ACC112 (cell line): ENCODE results near the gene TSLP.
A peak's percentile ranks its signal among the peaks of the same experiment; 100 is the strongest.

Source experiments
- H2AFZ ChIP-seq: fragments of 200-600 bp; sonication (generic); one replicate; pipeline ENCODE4 v1.6.0; 2017; ENCODE audit warnings: antibody characterized with exemption, low read length; ENCODE audit not compliant: unreplicated experiment
- H3K27ac ChIP-seq: fragments of 200-600 bp; sonication (generic); 2 replicates; pipeline ENCODE4 v1.5.1; 2014; ENCODE audit warnings: low read depth, mild to moderate bottlenecking, antibody characterized with exemption, low read length, moderate library complexity
- H3K27me3 ChIP-seq: fragments of 200-600 bp; sonication (generic); 2 replicates; pipeline ENCODE4 v1.6.1; 2014; ENCODE audit warnings: mild to moderate bottlenecking, antibody characterized with exemption, low read length, moderate library complexity, mixed read lengths; ENCODE audit not compliant: insufficient read depth
- H3K36me3 ChIP-seq: fragments of 200-600 bp; sonication (generic); 2 replicates; pipeline ENCODE4 v1.6.1; 2016; ENCODE audit warnings: mild to moderate bottlenecking, antibody characterized with exemption, low read length, moderate library complexity, mixed read lengths; ENCODE audit not compliant: insufficient read depth
- H3K4me1 ChIP-seq: fragments of 200-600 bp; sonication (generic); one replicate; pipeline ENCODE4 v1.6.1; 2016; ENCODE audit warnings: low read length, mixed read lengths; ENCODE audit not compliant: insufficient read depth, unreplicated experiment, control insufficient read depth
- H3K4me3 ChIP-seq: fragments of 200-600 bp; sonication (generic); 2 replicates; pipeline ENCODE4 v1.5.1; 2014; ENCODE audit warnings: mild to moderate bottlenecking, low read depth, low read length
- H3K79me2 ChIP-seq: fragments of 200-600 bp; sonication (generic); one replicate; pipeline ENCODE4 v1.6.0; 2016; ENCODE audit warnings: low read length; ENCODE audit not compliant: control insufficient read depth, unreplicated experiment, insufficient read depth

TSLP gene

DNA sequence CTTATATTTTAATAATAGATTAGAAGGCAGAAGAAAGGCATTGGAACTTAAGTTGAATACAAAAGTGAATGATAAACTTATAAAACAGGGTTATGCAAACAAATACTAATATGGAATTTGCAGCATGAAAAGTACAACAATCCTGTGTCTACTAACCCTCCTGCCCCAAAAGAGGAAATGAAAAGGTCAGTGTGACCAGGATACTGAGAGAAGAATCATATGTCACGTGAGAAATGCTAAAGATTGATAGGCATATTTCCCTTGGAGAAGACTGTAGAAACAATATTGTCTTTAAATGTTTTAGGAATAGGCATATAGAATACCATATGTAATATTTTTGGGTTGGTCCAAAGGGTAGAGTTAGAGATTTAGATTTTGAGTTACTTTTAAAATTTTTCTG, 24.5 kb downstream of the TSLP start:
- peaks cover 19% of the 10 kb centered on the region for H3K36me3 ChIP-seq

DNA sequence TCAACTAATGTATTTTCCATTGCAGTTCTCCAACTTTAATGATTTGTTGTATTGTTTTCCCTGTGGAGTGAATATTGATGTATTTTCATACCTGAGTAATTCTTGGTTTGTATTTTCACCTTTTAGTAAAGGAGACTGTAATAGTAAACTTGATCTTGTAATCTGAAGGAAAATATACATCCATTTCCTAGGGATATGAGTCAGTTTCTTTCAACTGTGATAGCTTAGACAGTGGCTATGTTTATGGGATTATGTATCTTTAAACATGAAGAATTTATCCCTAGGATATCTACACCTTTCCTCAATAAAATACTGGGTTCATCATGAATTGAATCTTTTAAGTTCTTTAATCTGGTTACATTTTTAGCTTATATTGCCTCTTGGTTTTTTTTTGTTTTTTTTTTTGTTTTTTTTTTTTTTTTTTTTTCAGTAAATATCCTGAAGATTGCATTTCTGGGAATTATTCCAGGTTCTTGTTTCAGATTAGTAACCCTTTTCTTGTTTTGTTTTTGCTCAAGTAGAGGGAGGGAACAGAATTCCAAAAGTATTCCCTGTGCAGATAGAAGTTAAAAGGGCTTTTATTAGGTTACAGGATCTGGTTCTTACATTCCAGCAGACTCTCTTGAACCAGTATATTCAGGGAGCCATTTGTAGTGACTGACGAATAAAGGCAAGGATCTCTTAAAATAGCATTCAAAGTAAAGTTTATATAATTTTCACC, 27.7 kb downstream of the TSLP start:
- Histone ChIP-seq H3K4me1 (peaks cover 30% of the 10 kb centered on the region), H3K79me2 (peaks cover 37% of the 10 kb centered on the region), H2AFZ (no peak overlapping the region), H3K36me3 (peaks cover 41% of the 10 kb centered on the region), H3K27me3 (no peaks in the 10 kb centered on the region), H3K27ac (peak overlapping the region; percentile 30), H3K4me3 (no peak overlapping the region)

More for the DNA sequence above, 24.5 kb downstream of the TSLP start:
- no peak overlapping the region for H3K4me3 ChIP-seq
- no peak overlapping the region for H3K27ac ChIP-seq
- H3K27me3 ChIP-seq = no peaks in the 10 kb centered on the region
- peaks cover 56% of the 10 kb centered on the region for H3K79me2 ChIP-seq
- peaks cover 37% of the 10 kb centered on the region for H3K4me1 ChIP-seq
- H2AFZ ChIP-seq = no peak overlapping the region

DNA sequence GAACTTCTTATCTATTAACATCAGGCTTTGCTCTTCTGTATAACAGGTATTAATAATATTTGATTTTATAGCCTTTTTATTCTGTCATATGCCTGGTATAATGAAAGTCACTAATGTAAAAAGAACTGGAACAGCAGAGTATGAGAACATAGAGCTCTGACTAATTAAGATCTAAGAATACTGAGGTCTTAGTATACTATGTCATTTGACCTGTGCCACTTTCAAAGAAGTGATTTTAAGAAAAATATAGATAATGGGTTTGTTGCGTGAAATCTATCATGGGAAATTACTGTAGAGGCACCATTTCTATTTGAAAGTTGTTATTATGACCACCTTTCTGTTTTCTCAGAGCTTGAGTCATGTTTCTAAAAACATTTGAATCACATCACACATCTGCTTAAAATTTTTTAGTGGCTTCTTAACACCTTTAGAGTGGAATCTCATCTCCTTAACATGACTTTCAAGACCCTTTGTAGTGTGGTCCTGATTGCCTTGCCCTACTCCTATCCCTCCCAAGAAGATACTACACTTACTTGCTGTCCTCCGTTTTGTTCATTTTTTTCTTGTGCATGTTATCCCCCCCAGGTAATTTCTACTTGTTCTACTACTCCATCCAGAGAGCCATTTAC, 34.9 kb downstream of the TSLP start:
- no peak overlapping the region for H2AFZ ChIP-seq
- no peaks in the 10 kb centered on the region for H3K4me1 ChIP-seq
- H3K27me3 ChIP-seq = no peaks in the 10 kb centered on the region
- no peak overlapping the region for H3K4me3 ChIP-seq
- H3K79me2 ChIP-seq = no peaks in the 10 kb centered on the region
- peaks cover 84% of the 10 kb centered on the region for H3K36me3 ChIP-seq
- H3K27ac ChIP-seq = no peak overlapping the region

DNA sequence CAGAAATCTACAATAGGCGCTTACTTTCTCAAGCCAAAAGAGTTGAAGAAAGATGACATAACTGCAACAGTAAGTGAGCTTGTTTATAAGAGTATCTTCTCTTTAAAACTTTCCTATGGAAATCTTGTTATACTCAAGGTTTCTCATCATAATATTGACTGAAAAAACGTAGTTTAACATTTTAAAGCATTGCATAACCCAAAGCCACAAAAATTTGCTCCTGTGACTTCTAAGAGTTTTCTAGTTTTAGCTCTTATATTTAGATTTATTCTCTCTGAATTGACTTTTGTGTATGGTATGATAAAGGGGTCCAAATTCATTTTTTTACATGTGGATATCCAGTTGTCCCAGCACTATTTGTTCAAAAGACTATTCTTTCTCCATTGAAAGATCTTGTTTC, 35.9 kb downstream of the TSLP start:
- H3K27ac ChIP-seq = no peak overlapping the region
- no peaks in the 10 kb centered on the region for H3K79me2 ChIP-seq
- H3K4me3 ChIP-seq = no peak overlapping the region
- no peaks in the 10 kb centered on the region for H3K27me3 ChIP-seq
- H2AFZ ChIP-seq = no peak overlapping the region
- H3K36me3 ChIP-seq = peaks cover 84% of the 10 kb centered on the region
- no peaks in the 10 kb centered on the region for H3K4me1 ChIP-seq

DNA sequence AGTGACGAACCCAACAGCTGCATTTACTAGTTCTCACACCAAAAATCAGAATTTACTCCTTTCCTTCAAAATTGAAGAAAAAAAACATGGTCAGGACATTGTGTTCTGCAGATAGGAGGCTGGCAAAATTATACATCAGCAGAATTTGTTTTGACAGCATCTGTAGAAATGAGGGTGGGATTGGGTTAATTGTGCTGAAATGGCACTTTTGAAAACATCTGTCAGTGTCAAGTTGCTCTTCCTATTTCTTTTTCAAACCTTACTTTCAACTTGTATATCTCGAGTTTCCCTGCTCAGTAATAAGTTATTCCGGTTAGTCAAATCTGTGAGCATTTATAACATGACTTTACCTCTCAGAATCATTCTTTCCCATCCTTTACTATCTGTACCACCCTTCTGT, 40.4 kb downstream of the TSLP start:
- Histone ChIP-seq H3K79me2 (peaks cover 2% of the 10 kb centered on the region), H3K27ac (no peak overlapping the region), H3K27me3 (no peaks in the 10 kb centered on the region), H3K4me1 (no peaks in the 10 kb centered on the region), H3K36me3 (peaks cover 55% of the 10 kb centered on the region), H2AFZ (no peak overlapping the region), H3K4me3 (no peak overlapping the region)

DNA sequence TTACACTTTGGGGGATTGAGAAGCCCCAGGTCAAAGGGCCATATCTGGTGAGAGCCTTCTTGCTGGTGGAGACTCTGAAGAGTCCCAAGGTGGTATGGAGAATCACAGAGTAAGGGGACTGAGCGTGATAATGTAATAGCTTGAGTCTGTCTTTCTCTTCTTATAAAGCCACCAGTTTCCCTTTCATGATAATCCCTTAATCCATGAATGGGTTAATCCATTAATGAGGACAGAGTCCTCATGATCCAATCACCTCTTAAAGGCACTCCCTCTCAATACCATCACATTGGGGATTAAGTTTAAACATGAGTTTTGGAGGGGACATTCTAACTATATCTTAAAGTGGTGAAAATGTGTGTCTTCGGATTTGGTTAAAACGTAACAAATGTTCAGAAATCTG, 42.2 kb downstream of the TSLP start:
- Histone ChIP-seq H3K36me3 (peaks cover 48% of the 10 kb centered on the region), H3K27me3 (no peaks in the 10 kb centered on the region), H3K4me3 (no peak overlapping the region), H3K27ac (no peak overlapping the region), H3K4me1 (no peaks in the 10 kb centered on the region), H2AFZ (no peak overlapping the region), H3K79me2 (peaks cover 8% of the 10 kb centered on the region)

DNA sequence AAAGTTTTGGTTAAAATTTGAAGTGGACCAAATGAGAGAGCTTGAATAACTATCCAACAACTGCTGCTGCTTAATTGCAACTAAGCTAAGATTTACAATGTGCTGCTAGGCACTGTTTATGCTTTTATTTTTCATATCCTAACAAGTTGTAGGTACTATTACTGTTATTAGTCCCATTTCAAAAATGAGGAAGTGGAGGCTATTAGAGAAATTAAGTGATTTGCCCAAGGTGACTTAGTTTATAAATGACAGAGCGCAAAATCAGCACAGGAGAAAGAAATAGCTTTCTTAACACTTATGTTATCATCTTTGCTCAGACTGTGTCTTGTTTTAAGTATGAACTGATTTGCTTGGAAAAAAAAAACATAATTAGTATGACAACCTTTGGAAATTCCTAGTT, 43.7 kb downstream of the TSLP start:
- Histone ChIP-seq H3K4me1 (no peaks in the 10 kb centered on the region), H2AFZ (no peak overlapping the region), H3K27ac (no peak overlapping the region), H3K79me2 (peaks cover 8% of the 10 kb centered on the region), H3K36me3 (peaks cover 48% of the 10 kb centered on the region), H3K4me3 (no peak overlapping the region), H3K27me3 (no peaks in the 10 kb centered on the region)

DNA sequence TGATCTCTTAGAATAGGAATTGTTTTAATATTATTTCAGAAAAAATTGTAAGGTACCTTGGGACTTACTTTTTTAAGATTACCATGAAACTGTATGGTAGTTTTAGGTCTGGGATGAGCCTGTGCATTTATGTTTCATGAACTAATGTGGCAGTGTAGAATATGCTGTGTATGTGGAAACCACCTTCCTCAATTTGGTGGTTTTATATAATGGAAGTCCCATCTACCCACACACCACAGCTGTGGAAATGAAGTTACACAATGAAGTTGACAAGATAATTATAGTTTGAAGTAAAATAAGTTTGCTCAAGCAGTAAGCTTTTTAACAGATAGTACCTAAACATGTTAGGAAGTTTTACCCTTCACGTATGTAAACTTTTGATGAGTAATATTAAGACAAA, 45.0 kb downstream of the TSLP start:
- H3K27me3 ChIP-seq = no peaks in the 10 kb centered on the region
- peaks cover 8% of the 10 kb centered on the region for H3K79me2 ChIP-seq
- no peak overlapping the region for H2AFZ ChIP-seq
- no peaks in the 10 kb centered on the region for H3K4me1 ChIP-seq
- H3K27ac ChIP-seq = no peak overlapping the region
- H3K36me3 ChIP-seq = peaks cover 51% of the 10 kb centered on the region
- H3K4me3 ChIP-seq = no peak overlapping the region

DNA sequence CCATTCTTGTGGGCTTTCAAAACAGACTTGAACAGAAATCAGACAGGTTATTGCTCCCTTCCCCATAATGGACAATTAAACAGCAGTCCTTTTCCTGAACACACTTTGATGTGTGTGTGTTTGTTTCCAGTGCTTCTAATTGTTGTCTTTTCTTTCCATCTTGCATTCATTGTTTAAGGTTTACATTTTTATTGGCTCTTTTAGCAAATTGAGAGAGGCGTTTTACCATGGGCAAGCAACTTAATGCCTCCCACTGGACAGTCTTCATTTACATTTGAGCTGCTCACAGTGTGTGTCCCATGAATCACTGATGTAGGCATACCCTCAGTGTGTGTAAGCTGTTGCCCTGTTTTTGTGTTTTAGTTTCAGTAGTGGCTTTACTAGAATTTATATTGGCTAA, 45.6 kb downstream of the TSLP start:
- no peaks in the 10 kb centered on the region for H3K27me3 ChIP-seq
- H2AFZ ChIP-seq = no peak overlapping the region
- H3K79me2 ChIP-seq = peaks cover 8% of the 10 kb centered on the region
- no peaks in the 10 kb centered on the region for H3K4me1 ChIP-seq
- no peak overlapping the region for H3K27ac ChIP-seq
- no peak overlapping the region for H3K4me3 ChIP-seq
- H3K36me3 ChIP-seq = peaks cover 52% of the 10 kb centered on the region

DNA sequence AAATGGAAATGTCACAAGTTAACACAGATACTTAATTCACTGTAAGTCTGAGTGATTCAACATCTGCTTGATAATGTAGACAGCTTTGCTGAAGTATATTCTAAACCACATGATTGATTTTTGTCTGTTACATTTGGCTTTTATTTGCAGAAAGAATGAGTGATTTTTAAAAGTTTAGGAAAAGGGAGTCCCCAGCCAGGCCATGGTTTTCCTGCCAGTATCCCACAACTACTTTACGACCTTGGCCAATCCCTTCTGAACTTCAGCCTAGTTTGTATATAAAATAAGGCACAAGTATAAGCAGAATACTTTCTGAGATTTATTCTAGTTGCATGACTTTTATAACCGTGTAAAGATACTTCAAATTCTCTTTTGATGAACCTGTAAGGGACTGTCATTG, 47.7 kb downstream of the TSLP start:
- H2AFZ ChIP-seq = no peak overlapping the region
- no peaks in the 10 kb centered on the region for H3K4me1 ChIP-seq
- peaks cover 6% of the 10 kb centered on the region for H3K79me2 ChIP-seq
- no peak overlapping the region for H3K27ac ChIP-seq
- no peak overlapping the region for H3K4me3 ChIP-seq
- peaks cover 55% of the 10 kb centered on the region for H3K36me3 ChIP-seq
- no peaks in the 10 kb centered on the region for H3K27me3 ChIP-seq

DNA sequence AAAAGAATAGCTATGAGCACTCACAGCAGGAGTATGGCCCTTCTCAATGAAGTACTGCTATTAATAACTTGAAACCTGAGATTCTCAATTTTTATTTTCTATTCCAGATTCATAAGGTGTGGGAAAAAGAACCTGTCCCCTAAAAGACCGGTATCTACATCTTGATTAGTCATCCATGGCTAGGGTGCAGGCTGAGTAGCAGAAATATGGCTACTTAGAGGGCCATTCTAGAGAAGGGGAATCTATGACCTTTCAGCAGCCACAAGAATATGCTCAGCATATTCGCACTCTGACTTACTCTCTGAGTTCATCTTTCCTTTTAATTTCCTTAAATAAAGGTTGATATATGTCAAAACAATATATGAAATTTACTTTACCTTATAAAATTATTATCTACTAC, 48.3 kb downstream of the TSLP start:
- Histone ChIP-seq H3K79me2 (peaks cover 5% of the 10 kb centered on the region), H3K27ac (no peak overlapping the region), H2AFZ (no peak overlapping the region), H3K4me3 (no peak overlapping the region), H3K36me3 (peaks cover 52% of the 10 kb centered on the region), H3K27me3 (no peaks in the 10 kb centered on the region), H3K4me1 (no peaks in the 10 kb centered on the region)
